ENCODE data around the gene MTHFSD.

GRCh38 chr16:86498671-86499439 lies 56.2 kb downstream of the MTHFSD start:
- TF ChIP-seq CTCF (conservative IDR thresholded peaks at IDR 0.05; ENCODE audit: low read depth, low read length) (no peak), EZH2 (IDR thresholded peaks at IDR 0.05; ENCODE audit: low read length, unreplicated experiment) (no peak)
